Activated T-cell treated with anti-CD3 and anti-CD28 coated beads, Interleukin-2, amount 50 U/mL, for 72 hours (primary cell): ENCODE data around the gene TIMP2. TPM values are rescaled to one million over a fixed set of nuclear protein-coding genes. Genes with fewer than 3 reads are reported as not detected.
"Not testable (repeated sequence)": the region's sequence is repeated elsewhere in the genome, so short reads cannot be mapped to it uniquely, and the experiment has no call there.

ENCODE experiments used
- ATAC-seq, 2 donors: fragments of 150-1000 bp; cut with Tn5 transposase; replicated peaks in 1 of 2; 2 replicates each; pipeline ENCODE4 v1.10.0; 2021; ENCODE audit warnings: moderate library complexity in 2 of 2, mild to moderate bottlenecking in 1 of 2
- DNase-seq, 2 donors: peaks; one replicate each; pipeline ENCODE4 v3.0.0; 2021 to 2022; ENCODE audit warnings: mixed read lengths in 1 of 2
- H3K27ac Mint-ChIP-seq: one replicate; pipeline ENCODE4 v1.8.0; 2022; ENCODE audit warnings: mild to moderate bottlenecking, moderate library complexity, mixed read lengths
- H3K27me3 Mint-ChIP-seq: one replicate; pipeline ENCODE4 v1.8.0; 2022; ENCODE audit warnings: low read depth, mixed read lengths
- H3K36me3 Mint-ChIP-seq, 2 donors: one replicate each; pipeline ENCODE4 v1.8.0; 2022; ENCODE audit warnings: mixed read lengths in 2 of 2, mild to moderate bottlenecking in 1 of 2; ENCODE audit not compliant: insufficient read depth in 2 of 2
- H3K4me1 Mint-ChIP-seq: one replicate; pipeline ENCODE4 v1.8.0; 2022; ENCODE audit warnings: low read depth, mixed read lengths
- H3K4me3 Mint-ChIP-seq, 2 donors: one replicate each; pipeline ENCODE4 v1.8.0; 2022; ENCODE audit warnings: mild to moderate bottlenecking in 2 of 2, mixed read lengths in 2 of 2, moderate library complexity in 2 of 2
- H3K9me3 Mint-ChIP-seq, 2 donors: one replicate each; pipeline ENCODE4 v1.8.0; 2022; ENCODE audit warnings: mixed read lengths in 2 of 2
- total RNA-seq, 2 donors: library from RNA; stranded (reverse); gene quantifications; one replicate each; pipeline ENCODE4 v1.2.3, GENCODE V29; 2022

TIMP2 gene
- total RNA-seq, 2 donors from 2014 or later = 2.6 to 4.1 TPM

DNA sequence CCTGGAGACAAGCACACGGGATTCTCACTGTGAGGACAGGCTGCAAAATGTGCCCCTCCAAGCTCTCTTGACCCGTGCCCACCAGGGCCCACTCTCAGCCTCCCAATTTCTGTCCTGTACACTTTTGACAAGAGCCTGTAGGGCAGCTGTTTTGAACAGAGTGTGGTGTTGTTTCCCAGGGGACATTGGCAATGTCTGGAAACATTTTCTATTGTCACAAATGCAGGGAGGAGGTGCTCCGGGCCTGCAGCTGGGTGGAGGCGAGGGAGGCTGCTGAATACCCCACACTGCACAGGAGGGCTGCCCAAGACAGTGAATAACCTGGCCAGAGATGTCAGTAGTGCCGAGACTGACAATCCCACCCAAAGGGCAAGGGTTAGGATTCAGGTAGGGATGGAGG is 32.7 kb downstream of the TIMP2 start:
- DNase-seq = no peak
- Mint-ChIP-seq H3K27me3 (no peaks in the 10 kb centered on the region), H3K4me1 (peaks cover 31% of the 10 kb centered on the region), H3K4me3 (no peak overlapping the region), H3K36me3 (no peaks in the 10 kb centered on the region), H3K9me3 (no peaks in the 10 kb centered on the region), H3K27ac (no peak overlapping the region)
- ATAC-seq = no peak

DNA sequence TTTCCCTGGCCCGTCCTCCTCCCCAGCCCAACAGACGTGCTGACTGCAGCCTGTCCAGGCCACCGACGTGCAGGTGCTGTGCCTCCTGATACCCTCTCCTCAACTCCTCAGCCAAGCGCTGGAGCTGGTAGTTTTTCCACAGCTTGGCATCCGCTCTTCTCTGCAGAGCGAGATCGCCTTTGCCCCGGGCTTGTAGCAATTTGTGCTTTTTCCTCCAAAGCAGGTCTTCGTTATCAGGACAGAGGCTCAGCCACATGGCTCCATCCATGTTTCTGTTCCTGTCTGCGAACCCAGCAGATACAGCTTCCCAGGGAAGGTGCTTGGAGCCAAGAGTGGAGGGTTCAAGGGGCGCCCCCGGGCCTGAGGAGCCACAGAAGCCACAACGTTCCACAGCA is 33.1 kb downstream of the TIMP2 start:
- Mint-ChIP-seq H3K4me1 (peaks cover 31% of the 10 kb centered on the region), H3K27me3 (no peaks in the 10 kb centered on the region), H3K36me3 (no peaks in the 10 kb centered on the region), H3K27ac (no peak overlapping the region), H3K4me3 (peak overlapping the region; percentile 2 to 32), H3K9me3 (no peaks in the 10 kb centered on the region)
- ATAC-seq = no peak
- no peak for DNase-seq

DNA sequence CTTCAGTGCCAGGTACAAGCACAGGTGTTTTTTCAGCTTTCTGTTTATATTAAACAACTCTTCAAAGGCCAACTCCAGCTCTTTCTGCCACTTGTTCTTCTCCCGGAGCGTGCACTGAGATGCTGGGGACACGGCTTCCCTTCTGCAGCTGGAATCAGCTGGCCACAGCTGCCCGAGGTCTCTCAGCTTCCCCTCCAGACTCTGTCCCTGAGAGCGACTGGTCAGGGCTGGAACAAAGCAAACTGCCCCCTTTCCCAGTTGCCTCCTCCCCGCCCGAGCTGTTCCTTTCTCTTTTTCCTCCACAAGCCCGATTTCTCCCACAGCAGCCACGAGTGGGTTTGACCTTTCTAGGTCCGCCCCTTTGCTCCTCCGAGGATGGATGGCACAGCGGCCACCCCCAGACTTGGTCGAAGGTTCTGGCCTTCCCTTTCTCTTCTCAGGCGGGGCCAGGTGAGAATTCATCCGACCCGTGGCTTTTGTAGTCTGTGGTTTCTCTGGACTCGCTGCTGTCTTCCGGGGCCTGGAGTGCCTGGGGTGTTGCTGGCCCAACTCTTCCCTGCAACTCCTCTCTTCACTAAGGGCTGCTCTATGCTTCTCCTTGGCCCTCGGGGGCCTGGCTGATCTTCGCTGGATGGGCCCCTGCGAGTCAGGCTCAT is 33.7 kb downstream of the TIMP2 start:
- Mint-ChIP-seq H3K27ac (peak overlapping the region; percentile 26), H3K4me3 (peak overlapping the region; percentile 53 to 64), H3K27me3 (no peaks in the 10 kb centered on the region), H3K36me3 (no peaks in the 10 kb centered on the region), H3K9me3 (no peaks in the 10 kb centered on the region), H3K4me1 (peaks cover 31% of the 10 kb centered on the region)
- DNase-seq (no peak), ATAC-seq (no peak)

DNA sequence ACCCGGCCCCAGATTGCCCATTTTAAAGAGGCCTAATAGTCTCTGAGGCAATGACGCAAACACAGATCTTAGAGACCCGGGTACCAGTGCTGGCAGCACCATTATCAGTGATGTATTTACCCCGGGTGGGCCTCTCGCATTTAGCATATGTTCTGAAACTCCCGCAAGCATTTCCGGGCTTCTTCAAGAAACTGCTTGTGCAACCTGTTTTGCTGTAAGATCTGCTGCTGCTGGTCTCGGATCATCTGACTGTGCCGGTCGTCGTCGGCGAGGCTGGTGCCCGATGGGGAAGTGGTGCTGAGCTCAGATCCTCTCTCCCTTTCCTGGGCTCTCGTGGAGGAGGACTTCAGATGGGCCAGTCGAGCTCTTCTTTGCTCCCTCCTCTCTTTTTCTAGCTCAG is 34.7 kb downstream of the TIMP2 start:
- Mint-ChIP-seq H3K36me3 (no peaks in the 10 kb centered on the region), H3K9me3 (no peaks in the 10 kb centered on the region), H3K4me1 (peaks cover 31% of the 10 kb centered on the region), H3K27ac (peak overlapping the region; percentile 84), H3K27me3 (no peaks in the 10 kb centered on the region), H3K4me3 (peak overlapping the region; percentile 53 to 64)
- peak; percentile 59 to 66 for DNase-seq
- peak; percentile 80 to 87 for ATAC-seq

DNA sequence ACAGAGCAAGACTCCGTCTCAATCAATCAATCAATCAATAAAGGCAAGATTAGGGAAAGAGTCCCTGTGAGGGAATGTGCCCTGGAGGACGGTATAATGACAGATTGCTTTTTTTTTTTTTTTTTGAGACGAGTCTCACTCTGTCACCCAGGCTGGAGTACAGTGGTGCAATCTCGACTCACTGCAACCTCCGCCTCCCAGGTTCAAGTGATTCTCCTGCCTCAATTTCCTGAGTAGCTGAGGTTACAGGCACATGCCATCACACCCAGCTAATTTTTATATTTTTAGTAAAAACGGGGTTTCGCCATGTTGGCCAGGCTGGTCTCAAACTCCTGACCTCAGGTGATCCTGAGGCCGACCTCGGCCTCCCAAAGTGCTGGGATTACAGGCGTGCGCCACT is 35.1 kb downstream of the TIMP2 start:
- H3K27me3 Mint-ChIP-seq, H3K36me3 Mint-ChIP-seq, DNase-seq, H3K27ac Mint-ChIP-seq, H3K9me3 Mint-ChIP-seq: not testable (repeated sequence)
- ATAC-seq = peak; percentile 18 to 25
- peaks cover 31% of the 10 kb centered on the region for H3K4me1 Mint-ChIP-seq
- peak overlapping the region; percentile 58 to 64 for H3K4me3 Mint-ChIP-seq

DNA sequence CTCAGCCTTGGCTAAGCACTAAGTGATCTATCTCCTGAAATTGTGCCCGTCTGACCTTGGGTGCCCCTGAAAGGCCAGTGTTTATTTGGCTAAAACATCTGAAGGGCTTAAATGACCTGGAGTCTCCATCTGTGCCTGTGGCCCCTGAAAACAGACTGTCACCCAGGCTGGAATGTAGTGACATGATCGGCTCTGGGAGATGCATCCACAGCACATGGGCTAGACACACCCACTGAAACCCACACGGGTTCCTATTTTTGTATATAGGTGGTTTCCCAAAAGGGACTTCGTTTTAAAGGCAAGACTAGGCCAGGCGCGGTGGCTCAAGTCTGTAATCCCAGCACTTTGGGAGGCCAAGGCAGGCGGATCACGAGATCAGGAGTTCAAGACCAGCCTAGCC is 35.7 kb downstream of the TIMP2 start:
- peak in 1 of 2 donors; percentile 30 for DNase-seq

DNA sequence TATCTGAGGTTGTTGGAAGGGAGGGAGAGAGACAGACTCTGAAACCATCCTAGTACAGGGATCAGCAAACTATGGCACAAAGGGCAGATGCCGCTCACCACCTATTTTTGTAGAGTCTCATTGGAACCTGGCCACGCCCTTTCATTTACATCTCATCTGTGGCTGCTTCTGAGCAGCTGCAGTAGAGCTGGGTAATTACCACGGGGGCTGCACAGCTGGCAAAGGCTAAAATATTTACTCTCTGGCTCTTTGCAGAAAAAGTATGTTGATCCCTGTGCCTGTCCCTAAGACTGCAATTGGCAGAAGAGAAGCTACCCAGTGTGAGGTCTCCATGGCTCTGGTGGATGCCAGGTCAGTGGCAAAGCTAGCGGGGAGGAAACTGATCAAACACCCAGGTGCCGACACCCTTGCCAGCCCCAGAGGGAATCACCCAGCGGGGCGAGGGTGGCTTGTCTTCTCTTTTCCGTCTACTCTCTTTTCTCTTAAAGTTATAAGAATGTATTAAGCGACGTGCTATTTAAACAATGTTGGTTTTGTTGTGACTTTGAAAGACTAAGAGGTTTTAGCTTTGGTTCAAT is 36.2 kb downstream of the TIMP2 start:
- no peak for ATAC-seq

More for the DNA sequence above, 35.7 kb downstream of the TIMP2 start:
- Mint-ChIP-seq H3K4me3 (peak overlapping the region; percentile 58 to 63), H3K27me3 (no peaks in the 10 kb centered on the region), H3K36me3 (no peaks in the 10 kb centered on the region), H3K9me3 (no peaks in the 10 kb centered on the region), H3K4me1 (peaks cover 31% of the 10 kb centered on the region), H3K27ac (no peak overlapping the region)
- peak; percentile 45 to 49 for ATAC-seq

DNA sequence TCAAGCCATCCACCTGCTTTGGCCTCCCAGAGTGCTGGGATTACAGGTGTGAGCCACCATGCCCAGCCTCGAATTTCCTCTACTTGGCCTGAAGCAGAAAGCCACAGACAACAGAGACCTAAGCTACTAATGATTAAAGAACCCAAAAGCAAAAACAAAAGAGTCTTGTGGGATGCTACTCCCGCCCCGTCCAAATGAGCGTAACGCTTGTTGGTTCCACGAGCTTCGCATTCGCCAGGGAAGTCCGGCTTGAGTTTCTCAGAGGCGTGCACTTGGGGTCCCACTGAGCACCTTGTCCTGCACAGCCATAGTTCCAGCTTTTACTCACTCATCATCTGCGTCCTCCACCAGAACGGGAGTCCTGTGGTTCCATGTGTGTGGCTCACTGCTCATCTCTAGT is 38.2 kb downstream of the TIMP2 start:
- H3K27ac Mint-ChIP-seq = no peak overlapping the region
- H3K27me3 Mint-ChIP-seq = no peaks in the 10 kb centered on the region
- no peaks in the 10 kb centered on the region for H3K36me3 Mint-ChIP-seq
- H3K4me3 Mint-ChIP-seq = no peak overlapping the region
- ATAC-seq (no peak), DNase-seq (no peak)
- peaks cover 37% of the 10 kb centered on the region for H3K4me1 Mint-ChIP-seq
- no peaks in the 10 kb centered on the region for H3K9me3 Mint-ChIP-seq

More for the DNA sequence above, 36.2 kb downstream of the TIMP2 start:
- Mint-ChIP-seq H3K4me3 (peak overlapping the region; percentile 58 to 63), H3K9me3 (no peaks in the 10 kb centered on the region), H3K36me3 (no peaks in the 10 kb centered on the region), H3K27ac (no peak overlapping the region), H3K4me1 (peaks cover 31% of the 10 kb centered on the region), H3K27me3 (no peaks in the 10 kb centered on the region)
- no peak for DNase-seq

DNA sequence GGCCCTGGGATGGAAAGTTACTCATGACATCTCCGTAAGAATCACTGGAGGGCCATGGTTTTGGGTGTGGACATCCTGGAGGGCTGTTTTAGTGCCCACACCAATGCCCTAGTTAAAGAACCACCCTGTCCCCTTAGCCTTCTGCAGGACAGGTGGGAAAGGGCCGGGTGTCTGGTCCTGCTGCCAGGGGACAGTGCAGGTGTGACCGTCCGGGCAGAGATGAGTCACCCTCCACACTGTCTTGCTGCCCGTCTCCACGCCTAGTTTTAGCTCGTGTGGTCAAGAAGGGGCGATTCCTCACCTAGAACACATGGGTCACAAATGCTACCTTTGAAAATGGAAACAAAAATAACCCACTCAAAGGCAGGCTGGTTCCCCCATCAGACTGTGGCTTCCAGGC is 39.2 kb downstream of the TIMP2 start:
- Mint-ChIP-seq H3K9me3 (no peaks in the 10 kb centered on the region), H3K4me3 (no peak overlapping the region), H3K36me3 (no peaks in the 10 kb centered on the region), H3K27ac (no peak overlapping the region), H3K4me1 (peaks cover 27% of the 10 kb centered on the region), H3K27me3 (no peaks in the 10 kb centered on the region)
- DNase-seq (no peak), ATAC-seq (no peak)

DNA sequence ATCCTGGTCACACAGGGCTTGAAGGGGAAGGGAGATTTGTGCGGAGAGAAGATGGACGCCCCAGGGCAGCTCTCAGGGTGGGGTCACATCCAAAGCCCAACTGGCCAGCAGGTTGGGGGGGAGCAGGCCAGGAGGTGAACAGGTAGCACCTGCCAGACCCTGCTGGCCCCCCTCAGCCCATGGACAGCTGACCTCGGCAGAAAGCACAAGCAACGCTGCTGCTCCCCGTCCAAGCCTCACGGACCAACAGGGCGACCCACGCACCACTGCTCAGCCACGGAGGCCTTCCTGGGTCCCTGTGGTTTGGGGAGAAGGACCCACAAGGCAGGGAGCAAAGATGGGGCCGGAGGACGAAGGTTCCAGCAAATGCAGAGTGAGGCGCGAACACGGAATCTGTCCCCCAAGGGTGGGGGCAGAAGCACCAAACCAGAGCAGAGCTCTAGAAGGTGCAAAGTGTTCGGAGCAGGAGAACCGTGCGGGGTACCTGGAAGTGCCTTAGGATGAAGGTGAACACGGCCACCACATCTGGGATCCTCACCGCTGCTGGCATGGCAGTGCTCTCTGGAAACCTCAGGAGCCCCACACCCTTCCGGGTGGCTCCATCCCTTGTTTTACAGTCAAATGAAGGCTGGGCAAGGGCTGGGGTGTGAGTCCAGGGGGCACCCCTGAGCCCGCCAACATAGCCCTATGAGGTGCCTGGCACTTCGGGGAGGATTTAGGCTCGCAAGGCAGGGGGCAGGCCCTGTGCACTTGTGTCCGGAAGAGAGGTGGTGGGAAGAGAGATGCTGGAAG is 40.1 kb downstream of the TIMP2 start:
- DNase-seq (no peak), ATAC-seq (no peak)
- Mint-ChIP-seq H3K27ac (no peak overlapping the region), H3K9me3 (no peaks in the 10 kb centered on the region), H3K36me3 (no peaks in the 10 kb centered on the region), H3K27me3 (no peaks in the 10 kb centered on the region), H3K4me3 (no peak overlapping the region), H3K4me1 (peaks cover 25% of the 10 kb centered on the region)

DNA sequence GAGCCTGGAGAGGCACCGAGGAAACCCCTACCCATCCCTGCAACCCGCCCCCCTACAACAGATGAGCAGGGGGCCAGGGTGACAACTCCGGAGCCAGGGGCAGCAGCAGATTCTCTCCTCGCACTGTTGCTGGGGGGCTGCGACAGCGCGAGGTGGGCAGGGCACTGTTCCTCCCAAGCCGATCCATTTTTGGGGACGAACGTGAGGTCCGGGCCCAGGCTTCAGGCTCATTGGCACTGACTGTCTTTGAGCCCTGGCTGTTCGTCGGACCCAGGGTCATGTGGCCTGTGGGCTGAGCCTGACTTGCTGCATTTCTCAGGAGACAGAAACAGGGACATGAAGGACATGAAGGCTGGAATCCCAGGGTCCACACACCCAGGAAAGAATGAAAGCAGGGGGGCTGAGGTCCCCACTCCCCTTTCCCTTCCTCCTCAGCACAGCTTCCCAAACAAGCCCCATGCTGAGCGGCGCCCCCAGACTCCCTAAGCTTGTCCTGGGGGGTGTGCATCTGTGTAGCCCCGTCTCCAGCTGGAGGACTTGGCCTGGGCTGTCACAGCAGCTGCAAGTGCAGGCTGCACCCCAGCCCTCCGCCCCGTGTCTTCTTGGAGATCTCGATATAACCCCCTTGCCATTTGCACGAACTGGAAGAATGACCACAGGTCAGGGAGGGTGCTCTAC is 40.9 kb downstream of the TIMP2 start:
- DNase-seq (no peak), ATAC-seq (no peak)
- H3K4me3 Mint-ChIP-seq = no peak overlapping the region
- H3K4me1 Mint-ChIP-seq = peaks cover 27% of the 10 kb centered on the region
- no peaks in the 10 kb centered on the region for H3K9me3 Mint-ChIP-seq
- H3K27ac Mint-ChIP-seq = no peak overlapping the region
- no peaks in the 10 kb centered on the region for H3K27me3 Mint-ChIP-seq
- H3K36me3 Mint-ChIP-seq = no peaks in the 10 kb centered on the region

DNA sequence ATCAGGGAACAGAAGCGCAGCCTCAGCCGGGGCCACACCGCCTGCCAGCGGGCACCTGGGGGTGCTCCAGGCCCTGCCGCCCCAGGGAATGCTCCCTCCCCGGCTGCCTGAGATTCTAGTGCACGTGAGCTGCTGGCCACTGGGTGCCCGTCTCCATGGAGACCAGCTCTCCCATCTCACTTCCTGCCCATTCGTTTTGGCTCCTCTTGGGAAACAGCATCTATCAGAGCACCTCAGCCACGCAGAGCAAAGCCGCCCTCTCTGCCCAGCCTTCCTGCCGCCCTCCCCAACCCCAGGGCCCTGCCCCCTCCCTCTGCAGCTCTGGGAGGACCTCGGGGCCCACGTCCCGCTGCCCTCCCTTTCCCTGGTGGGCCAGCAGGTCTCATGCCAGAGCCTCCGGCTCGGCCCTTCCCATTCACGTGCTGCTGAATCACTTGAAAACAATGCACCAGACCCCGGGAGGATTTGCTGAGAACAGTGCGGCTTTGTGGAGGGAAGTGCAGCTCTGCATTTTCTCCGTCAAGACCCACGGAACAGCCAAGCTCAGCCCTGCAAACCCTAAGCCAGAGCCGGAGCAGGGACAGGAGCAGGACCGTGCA is 41.6 kb downstream of the TIMP2 start:
- Mint-ChIP-seq H3K4me1 (peaks cover 28% of the 10 kb centered on the region), H3K9me3 (no peaks in the 10 kb centered on the region), H3K27me3 (no peaks in the 10 kb centered on the region), H3K4me3 (no peak overlapping the region), H3K36me3 (no peaks in the 10 kb centered on the region), H3K27ac (no peak overlapping the region)
- no peak for DNase-seq
- ATAC-seq = peak in 1 of 2 donors; percentile 14

DNA sequence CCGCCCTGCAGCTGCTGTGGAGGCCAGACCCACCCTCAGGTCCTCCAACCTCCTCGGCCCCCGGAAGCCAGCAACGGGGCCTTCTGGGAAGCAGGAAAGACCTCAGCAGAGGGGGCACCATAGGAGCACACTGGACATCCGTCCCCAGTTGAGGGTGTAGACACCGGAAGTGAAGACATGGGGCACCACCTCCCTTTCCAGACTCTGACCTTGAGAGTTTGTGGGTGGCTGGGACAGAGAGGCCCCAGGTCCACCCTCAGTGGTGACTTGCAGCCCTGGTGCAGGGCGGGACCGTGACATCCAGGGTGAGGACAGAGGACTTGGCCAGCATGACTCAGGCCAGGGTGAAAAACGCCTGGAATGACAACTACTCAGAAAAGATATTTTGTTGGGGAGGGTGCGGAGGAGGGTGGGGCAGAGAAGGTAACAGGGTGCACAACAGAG is 42.1 kb downstream of the TIMP2 start:
- Mint-ChIP-seq H3K9me3 (no peaks in the 10 kb centered on the region), H3K4me1 (peaks cover 29% of the 10 kb centered on the region), H3K4me3 (peak overlapping the region; percentile 46 to 63), H3K36me3 (no peaks in the 10 kb centered on the region), H3K27me3 (no peaks in the 10 kb centered on the region), H3K27ac (no peak overlapping the region)
- ATAC-seq (peak in 1 of 2 donors; percentile 27), DNase-seq (no peak)
